Activated CD4-positive, alpha-beta memory T cell treated with anti-CD3 and anti-CD28 coated beads, Interleukin-2, amount 10 ng/mL, durations not matched to agents 7 days and 5 days (primary cell): ENCODE results near the gene PIAS4. TPM values are rescaled to one million over a fixed set of nuclear protein-coding genes. Genes with fewer than 3 reads are reported as not detected.
A peak's percentile ranks its signal among the peaks of the same experiment; 100 is the strongest.

Source experiments
- CTCF ChIA-PET: fragments of 350-600 bp; sonication (Branson Sonifier 250); formaldehyde crosslinking; loops from one replicate; lab custom pipeline; 2021; ENCODE audit warnings: antibody characterized with exemption, inconsistent platforms; lab: Charles Lee
- POLR2A ChIA-PET: fragments of 350-600 bp; sonication (Branson Sonifier 250); formaldehyde crosslinking; loops from one replicate; lab custom pipeline; 2021; ENCODE audit warnings: antibody characterized with exemption; lab: Charles Lee
- DNase-seq: peaks from one replicate; pipeline ENCODE4 v3.0.0-alpha.2; 2020
- H3K27ac Mint-ChIP-seq: one replicate; pipeline ENCODE4 v1.8.0; 2021; ENCODE audit warnings: mild to moderate bottlenecking, mixed read lengths
- H3K27me3 Mint-ChIP-seq: one replicate; pipeline ENCODE4 v1.8.0; 2021; ENCODE audit warnings: mixed read lengths
- H3K36me3 Mint-ChIP-seq: one replicate; pipeline ENCODE4 v1.8.0; 2021; ENCODE audit warnings: low read depth, mixed read lengths
- H3K4me1 Mint-ChIP-seq: one replicate; pipeline ENCODE4 v1.8.0; 2021; ENCODE audit warnings: mixed read lengths
- H3K4me3 Mint-ChIP-seq: one replicate; pipeline ENCODE4 v1.8.0; 2021; ENCODE audit warnings: mild to moderate bottlenecking, mixed read lengths
- H3K9me3 Mint-ChIP-seq: one replicate; pipeline ENCODE4 v1.8.0; 2021; ENCODE audit warnings: mixed read lengths
- total RNA-seq, 2 experiments: library from RNA; stranded (reverse); gene quantifications; one replicate each; pipeline ENCODE4 v1.2.3, GENCODE V29; 2021

Gene PIAS4
- total RNA-seq, 2 experiments from 2014 or later = 28.6 to 33.2 TPM

DNA sequence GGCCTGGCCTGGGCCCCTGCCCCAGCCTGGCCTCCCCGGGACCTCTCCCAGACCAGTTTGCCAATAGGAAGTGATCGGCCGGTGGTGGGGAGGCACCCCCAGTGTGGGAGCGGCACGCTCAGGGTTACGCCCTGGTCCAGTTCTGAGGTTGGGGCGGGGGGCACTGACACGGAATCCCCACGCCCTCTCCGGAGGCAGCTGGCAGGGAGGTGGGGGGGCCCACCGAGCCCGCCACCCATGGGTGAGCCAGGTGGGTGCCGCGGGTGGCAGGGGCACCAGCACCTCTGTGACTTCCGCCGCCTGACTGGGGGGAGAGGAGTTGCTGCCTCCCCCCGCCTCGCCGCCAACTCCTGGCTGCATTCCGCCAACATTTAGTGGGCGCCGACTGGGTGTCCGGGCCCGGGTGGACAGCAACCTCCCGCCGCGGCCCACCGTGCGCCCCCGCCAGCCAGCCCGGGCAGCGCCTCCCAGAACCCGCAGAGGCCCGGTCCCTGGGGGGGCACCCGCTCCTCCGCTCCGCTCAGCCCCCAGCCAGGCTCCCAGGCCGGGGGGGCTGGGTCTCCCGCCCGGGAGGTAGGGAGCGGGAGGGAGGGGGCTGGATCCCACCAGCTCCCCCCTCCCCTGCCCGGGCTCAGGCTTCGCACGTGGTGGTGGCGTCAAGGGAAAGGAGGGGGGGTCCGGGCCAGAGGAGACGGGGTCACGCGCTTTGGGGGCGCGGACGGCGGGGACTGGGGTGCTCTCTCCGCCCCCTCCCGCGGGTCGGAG, 57.1 kb downstream of the PIAS4 start:
- H3K4me1 Mint-ChIP-seq = peaks cover 46% of the 10 kb centered on the region
- peaks cover 17% of the 10 kb centered on the region for H3K36me3 Mint-ChIP-seq
- ChIA-PET POLR2A (interaction anchor here (0.6 to 1.8 kb wide), 3 partner anchors 25 to 54 kb away, joined by 3 to 7 read pairs (median 4); no protein-coding TSS in a partner anchor), CTCF (no interaction called here)
- peak overlapping the region; percentile 77 for H3K4me3 Mint-ChIP-seq
- H3K27ac Mint-ChIP-seq = peak overlapping the region; percentile 40
- H3K27me3 Mint-ChIP-seq = no peaks in the 10 kb centered on the region
- H3K9me3 Mint-ChIP-seq = no peaks in the 10 kb centered on the region
- peak; percentile 53 for DNase-seq

DNA sequence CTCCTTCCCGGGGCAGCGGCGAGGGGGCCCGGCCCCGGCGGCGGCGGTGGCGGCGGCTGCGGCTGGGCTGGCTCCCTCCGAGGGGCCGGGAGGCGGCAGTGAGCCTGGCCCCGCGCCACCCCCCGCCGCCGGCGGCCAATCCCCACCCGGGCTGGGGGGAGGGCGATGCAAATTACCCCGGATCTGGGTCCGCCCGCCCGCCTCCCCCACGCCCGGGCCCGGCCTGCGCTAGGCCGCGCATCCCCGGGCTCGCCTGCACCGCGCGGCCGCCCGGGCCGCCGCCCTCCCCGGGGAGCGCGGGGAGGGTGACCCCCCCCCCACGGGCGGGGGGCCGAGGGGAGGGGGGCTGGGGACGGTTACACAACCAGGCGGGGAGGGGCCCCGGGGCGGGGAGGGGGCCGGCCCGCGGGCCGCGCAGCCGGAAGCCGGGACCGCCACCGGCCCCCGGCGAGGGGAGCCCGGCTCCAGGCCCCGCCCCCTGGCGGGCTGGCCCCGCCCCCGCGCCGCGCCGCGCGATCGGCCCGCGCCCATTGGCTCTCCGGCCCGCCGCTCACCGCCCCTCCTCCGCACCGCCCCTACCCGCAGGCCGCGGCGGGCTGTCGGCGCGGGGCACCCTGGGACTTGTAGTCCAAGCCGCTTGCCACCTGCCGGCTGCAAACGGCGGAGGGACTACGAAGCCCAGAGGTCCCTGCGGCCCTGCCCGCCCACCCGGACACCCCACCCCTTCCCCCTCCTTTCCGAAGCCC, 58.1 kb downstream of the PIAS4 start:
- CTCF ChIA-PET = no interaction called here
- DNase-seq = peak; percentile 97
- Mint-ChIP-seq H3K27me3 (no peaks in the 10 kb centered on the region), H3K36me3 (peaks cover 14% of the 10 kb centered on the region), H3K4me1 (peaks cover 46% of the 10 kb centered on the region), H3K27ac (peak overlapping the region; percentile 63), H3K9me3 (no peaks in the 10 kb centered on the region), H3K4me3 (peak overlapping the region; percentile 65)
- POLR2A ChIA-PET = interaction anchor here (0.8 to 2.8 kb wide), 13 partner anchors 18 to 406 kb away, joined by 3 to 23 read pairs (median 4); partner anchors contain the start of genes EEF2 and YJU2

DNA sequence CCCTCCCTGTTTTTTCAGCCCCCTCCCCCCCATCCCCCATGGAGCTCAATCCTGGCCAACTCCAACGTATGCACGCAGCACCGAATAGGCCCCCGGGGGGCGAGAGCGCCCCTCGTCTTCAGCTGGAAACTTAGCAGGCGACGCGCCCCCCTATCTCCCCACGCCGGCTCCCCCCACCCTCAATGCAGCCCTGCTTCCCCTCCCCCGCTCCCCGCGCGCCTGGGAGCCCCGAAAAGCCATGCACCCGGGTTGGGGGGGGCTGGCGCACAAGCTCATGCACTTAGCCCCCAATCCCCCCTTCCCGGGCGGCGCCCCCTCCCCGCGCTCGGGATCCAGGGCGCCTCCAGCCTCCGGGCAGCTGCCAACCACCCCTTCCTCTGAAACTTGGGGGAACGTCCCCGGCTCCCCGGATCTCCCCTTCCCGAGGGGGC, 58.7 kb downstream of the PIAS4 start:
- Mint-ChIP-seq H3K27me3 (no peaks in the 10 kb centered on the region), H3K4me1 (peaks cover 41% of the 10 kb centered on the region), H3K27ac (peak overlapping the region; percentile 63), H3K9me3 (no peaks in the 10 kb centered on the region), H3K4me3 (peak overlapping the region; percentile 65), H3K36me3 (peaks cover 14% of the 10 kb centered on the region)
- no peak for DNase-seq
- ChIA-PET CTCF (no interaction called here), POLR2A (interaction anchor here (0.7 to 2.8 kb wide), 14 partner anchors 11 to 405 kb away, joined by 3 to 23 read pairs (median 4); partner anchors contain the start of genes EEF2 and YJU2)

DNA sequence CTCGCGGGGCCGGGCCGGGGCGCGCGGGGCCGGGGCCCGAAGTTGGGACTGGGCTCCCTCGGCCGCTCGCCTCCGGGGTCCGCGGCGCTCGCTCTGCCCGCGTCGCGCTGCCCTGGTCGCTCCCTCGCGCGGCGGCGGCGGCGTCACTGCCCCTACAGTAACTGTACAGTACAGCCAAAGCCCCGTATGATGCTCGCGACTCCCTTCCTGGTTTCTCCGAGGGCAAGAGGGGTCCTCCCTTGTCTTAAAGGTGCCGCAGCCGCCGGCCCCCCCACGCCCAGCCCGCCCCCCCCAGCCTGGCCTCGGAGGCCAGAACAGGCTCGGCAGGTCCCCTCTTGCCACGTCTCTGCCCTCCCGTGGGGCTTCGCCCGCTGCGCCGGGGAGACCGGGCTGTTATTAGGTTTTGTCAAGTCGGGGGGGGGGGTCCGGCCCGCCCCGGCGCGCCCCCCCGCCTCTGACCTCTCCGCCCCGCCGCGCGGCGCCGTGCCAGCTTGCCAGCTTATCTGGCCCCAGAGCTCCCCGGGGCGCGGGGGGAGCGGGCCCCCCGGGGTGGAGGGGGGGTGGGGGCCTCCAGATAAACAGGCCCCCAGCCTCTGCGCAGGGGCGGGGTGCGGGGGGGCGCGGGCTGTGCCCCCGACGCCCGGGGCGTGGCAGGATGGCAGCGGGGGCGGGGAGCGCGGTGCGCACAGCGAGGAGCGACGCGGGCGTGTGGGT, 59.3 kb downstream of the PIAS4 start, which contains the start of gene ZBTB7A:
Gene ZBTB7A, minus strand, starts transcription at position 218 of the 714 bp plus-strand sequence. CDS start 11,667 bp downstream, outside the sequence.
- CTCF ChIA-PET = no interaction called here
- Mint-ChIP-seq H3K27me3 (no peaks in the 10 kb centered on the region), H3K4me3 (peak within 1 kb of the TSS; percentile 83), H3K27ac (peak within 1 kb of the TSS; percentile 85), H3K4me1 (peaks cover 41% of the 10 kb centered on the region), H3K9me3 (no peaks in the 10 kb centered on the region), H3K36me3 (peaks cover 14% of the 10 kb centered on the region)
- POLR2A ChIA-PET = interaction anchor here (0.7 to 2.8 kb wide), 14 partner anchors 10 to 180 kb away, joined by 3 to 23 read pairs (median 4); partner anchors contain the start of genes EEF2 and YJU2
- peak; percentile 83 for DNase-seq

DNA sequence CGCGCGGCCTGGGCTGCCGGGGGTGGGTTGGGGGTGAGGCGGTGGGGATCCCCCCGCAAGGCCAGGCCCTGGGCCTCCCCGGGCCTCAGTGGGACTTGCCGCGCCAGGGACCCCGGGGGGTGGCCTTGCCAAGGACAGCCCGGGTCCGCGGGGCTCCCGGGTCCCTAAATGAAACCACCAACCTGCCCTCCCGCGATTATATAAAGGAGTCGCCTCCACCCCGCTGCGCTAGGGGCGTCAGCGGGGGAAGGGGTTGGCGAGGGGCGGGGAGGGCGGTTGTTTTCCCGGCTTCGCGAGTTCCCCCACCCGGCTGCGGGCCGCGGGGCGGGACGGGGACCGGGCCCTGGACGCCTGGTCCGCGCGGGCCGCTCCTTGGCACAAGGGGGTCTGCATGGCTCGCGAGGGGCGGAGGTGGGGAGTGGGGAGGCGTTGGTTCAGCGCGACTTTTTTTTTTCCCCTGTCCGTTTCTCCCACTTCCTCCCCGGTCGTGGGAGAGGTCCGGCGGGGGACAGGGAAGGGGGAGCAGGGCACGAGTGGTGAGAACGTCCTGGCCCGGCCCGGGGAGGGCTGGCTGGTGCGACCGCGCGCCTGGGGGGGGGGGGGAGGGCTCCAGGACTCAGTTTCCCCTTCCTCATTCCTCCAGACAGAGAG, 60.0 kb downstream of the PIAS4 start:
- no peak for DNase-seq
- Mint-ChIP-seq H3K9me3 (no peaks in the 10 kb centered on the region), H3K27ac (peak overlapping the region; percentile 87), H3K27me3 (no peaks in the 10 kb centered on the region), H3K4me1 (peaks cover 34% of the 10 kb centered on the region), H3K36me3 (peaks cover 12% of the 10 kb centered on the region), H3K4me3 (peak overlapping the region; percentile 78)
- ChIA-PET POLR2A (interaction anchor here (0.7 to 2.8 kb wide), 5 partner anchors 22 to 36 kb away, joined by 3 to 23 read pairs (median 4); no protein-coding TSS in a partner anchor), CTCF (no interaction called here)

DNA sequence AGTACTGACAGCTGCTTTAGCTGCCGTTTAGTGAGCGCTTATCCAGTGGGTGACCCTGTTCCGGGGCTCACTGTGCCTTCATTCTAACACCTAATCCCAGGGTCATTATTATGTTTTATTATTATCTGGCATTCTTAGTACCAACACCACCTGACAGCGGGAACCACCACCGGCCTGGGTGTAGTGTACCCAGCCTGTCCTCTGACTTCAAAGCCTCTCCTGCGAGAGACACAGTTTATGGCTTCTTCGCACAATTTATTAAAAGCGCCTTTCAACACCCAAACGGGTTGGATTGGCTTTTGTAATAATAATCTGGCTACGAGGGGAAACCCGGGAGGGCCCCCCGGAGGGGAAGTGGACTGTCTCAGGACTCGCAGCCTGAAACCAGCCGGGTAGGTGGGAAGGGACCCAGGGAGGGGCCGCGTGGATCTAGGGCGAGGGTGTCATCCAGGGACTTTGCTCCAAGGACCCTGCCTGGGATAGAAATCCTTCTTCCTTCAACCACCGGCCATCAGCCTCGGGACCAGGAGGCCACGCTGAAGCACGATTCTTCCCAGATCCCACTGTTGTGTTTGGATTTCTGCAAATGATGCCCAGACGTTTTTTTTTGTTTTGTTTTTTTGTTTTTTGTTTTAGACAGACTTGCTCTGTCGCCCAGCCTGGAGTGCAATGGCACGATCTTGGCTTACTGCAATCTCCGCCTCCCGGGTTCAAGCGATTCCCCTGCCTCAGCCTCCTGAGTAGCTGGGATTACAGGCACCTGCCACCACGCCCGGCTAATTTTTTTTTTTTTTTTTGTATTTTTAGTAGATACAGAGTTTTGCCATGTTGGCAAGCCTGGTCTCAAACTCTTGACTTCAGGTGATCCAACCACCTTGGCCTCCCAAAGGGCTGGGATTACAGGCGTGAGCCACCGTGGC, 60.8 kb downstream of the PIAS4 start:
- Mint-ChIP-seq H3K27me3 (no peaks in the 10 kb centered on the region), H3K27ac (peak overlapping the region; percentile 87), H3K4me3 (peak overlapping the region; percentile 78), H3K9me3 (no peaks in the 10 kb centered on the region), H3K36me3 (peaks cover 7% of the 10 kb centered on the region), H3K4me1 (peaks cover 28% of the 10 kb centered on the region)
- CTCF ChIA-PET = no interaction called here
- POLR2A ChIA-PET = interaction anchor here (1.5 to 2.8 kb wide), 3 partner anchors 10 to 36 kb away, joined by 5 to 23 read pairs (median 9); no protein-coding TSS in a partner anchor
- DNase-seq = no peak

DNA sequence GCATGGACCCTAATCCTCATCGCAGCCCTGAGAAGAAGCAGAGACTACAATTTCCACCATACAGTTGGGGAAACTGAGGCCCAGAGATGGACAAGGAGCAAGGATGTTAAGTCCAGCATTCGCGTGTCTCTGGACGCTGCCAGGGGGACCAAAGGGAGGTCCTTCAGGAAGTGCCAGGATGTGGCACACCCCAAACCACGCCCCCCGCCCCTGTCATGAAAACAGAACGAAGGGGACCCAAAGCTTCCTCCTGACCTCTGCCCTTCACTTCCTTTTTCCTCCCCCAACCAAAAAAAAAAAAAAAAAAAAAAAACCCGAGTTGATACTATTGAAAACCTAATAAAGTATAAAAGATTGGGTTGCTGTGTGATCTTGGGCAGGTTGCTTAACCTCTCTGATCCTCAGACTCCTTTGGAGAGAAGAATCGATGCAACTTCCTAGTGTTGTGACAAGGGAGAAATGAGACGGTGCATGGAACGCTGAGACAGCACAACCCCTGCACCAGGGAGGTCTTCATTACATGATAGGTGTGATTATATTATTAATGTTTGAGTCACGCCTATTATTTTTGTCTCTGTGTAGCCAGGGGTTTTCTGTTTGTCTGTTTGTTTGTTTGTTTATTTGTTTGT, 61.9 kb downstream of the PIAS4 start:
- H3K4me3 Mint-ChIP-seq = peak overlapping the region; percentile 78
- H3K27me3 Mint-ChIP-seq = no peaks in the 10 kb centered on the region
- H3K9me3 Mint-ChIP-seq = no peaks in the 10 kb centered on the region
- CTCF ChIA-PET = interaction anchor here (0.6 to 1.2 kb wide), 2 partner anchors 10 to 81 kb away, joined by 3 to 4 read pairs; no protein-coding TSS in a partner anchor
- H3K27ac Mint-ChIP-seq = peak overlapping the region; percentile 87
- H3K4me1 Mint-ChIP-seq = peaks cover 27% of the 10 kb centered on the region
- H3K36me3 Mint-ChIP-seq = no peaks in the 10 kb centered on the region
- peak; percentile 84 for DNase-seq
- POLR2A ChIA-PET = interaction anchor here (1.1 to 2.5 kb wide), 4 partner anchors 9 to 46 kb away, joined by 4 to 9 read pairs (median 6); no protein-coding TSS in a partner anchor

DNA sequence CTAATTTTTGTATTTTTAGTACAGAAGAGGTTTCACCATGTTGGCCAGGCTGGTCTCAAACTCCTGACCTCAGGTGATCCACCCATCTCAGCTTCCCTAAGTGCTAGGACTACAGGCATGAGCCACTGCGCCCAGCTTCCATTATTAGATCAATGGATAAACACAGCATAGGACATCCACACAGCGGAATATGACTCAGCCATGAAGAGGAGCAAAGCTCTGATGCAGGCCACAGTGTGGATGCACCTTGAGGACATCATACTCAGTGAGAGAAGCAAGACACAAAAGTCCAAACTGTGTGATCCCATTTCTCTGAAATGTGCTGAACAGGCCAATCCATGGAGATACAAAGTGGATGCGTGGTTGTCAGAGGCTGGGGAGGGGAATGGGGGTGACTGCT, 64.1 kb downstream of the PIAS4 start:
- Mint-ChIP-seq H3K36me3 (no peaks in the 10 kb centered on the region), H3K9me3 (no peaks in the 10 kb centered on the region), H3K4me3 (no peak overlapping the region), H3K27ac (no peak overlapping the region), H3K27me3 (no peaks in the 10 kb centered on the region), H3K4me1 (peaks cover 43% of the 10 kb centered on the region)
- DNase-seq = no peak
- POLR2A ChIA-PET = interaction anchor here (0.5 kb wide), 1 partner anchor 250 kb away, joined by 3 read pairs; no protein-coding TSS in a partner anchor
- CTCF ChIA-PET = no interaction called here

DNA sequence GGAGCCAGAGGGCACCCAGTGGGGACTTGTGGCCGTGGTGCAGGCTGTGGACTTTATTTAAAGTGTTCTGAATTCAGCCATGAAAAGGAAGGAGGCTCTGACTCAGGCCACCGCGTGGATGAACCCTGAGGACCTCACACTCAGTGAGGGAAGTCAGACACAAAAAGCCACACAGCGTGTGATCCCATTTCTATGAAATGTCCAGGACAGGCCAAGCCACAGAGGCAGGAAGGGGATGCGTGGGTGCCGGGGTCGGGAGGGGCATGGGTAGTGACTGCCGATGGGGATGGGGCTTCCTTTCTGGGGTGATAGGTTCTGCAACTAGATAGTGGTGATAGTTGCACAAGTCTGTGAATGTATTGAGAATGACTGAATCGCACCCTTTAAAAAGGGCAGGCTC, 67.8 kb downstream of the PIAS4 start:
- H3K4me1 Mint-ChIP-seq = peaks cover 47% of the 10 kb centered on the region

DNA sequence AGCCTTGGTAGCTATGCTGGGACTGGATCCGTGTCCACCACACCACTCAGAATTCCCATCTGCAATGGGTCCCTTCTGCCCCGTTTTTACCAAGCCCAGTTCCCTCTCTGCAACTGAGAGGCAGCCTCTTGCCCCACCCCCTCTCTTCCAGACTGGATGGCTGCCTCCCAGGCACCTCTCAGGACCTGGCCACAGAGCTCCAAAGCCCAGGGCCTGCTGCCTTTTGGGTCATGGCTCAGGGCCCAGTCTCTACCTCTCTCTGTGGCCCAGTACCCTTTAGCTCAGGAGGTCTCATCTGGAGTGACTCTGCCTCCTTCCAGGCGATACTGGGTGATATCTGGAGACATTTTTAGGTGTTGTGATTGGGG, 69.5 kb downstream of the PIAS4 start:
- ChIA-PET POLR2A (interaction anchor here (1.2 to 2.5 kb wide), 7 partner anchors 10 to 170 kb away, joined by 3 to 13 read pairs (median 5); partner anchors contain the start of genes YJU2 and ZBTB7A), CTCF (interaction anchor here (1.1 kb wide), 1 partner anchor 28 kb away, joined by 3 read pairs; no protein-coding TSS in a partner anchor)
- Mint-ChIP-seq H3K27ac (peak overlapping the region; percentile 62), H3K4me3 (peak overlapping the region; percentile 21), H3K4me1 (peaks cover 47% of the 10 kb centered on the region), H3K36me3 (no peaks in the 10 kb centered on the region), H3K27me3 (no peaks in the 10 kb centered on the region), H3K9me3 (no peaks in the 10 kb centered on the region)
- DNase-seq = no peak

More for the DNA sequence above, 67.8 kb downstream of the PIAS4 start:
- H3K36me3 Mint-ChIP-seq = no peaks in the 10 kb centered on the region
- H3K27ac Mint-ChIP-seq = peak overlapping the region; percentile 78
- POLR2A ChIA-PET = interaction anchor here (0.8 to 2.5 kb wide), 3 partner anchors 12 to 90 kb away, joined by 3 to 7 read pairs (median 5); partner anchors contain the start of gene EEF2
- H3K9me3 Mint-ChIP-seq = no peaks in the 10 kb centered on the region
- CTCF ChIA-PET = no interaction called here
- DNase-seq = peak; percentile 62
- H3K27me3 Mint-ChIP-seq = no peaks in the 10 kb centered on the region
- H3K4me3 Mint-ChIP-seq = peak overlapping the region; percentile 5
